ENCODE measurements around the gene DEF6.

Gene DEF6

DNA sequence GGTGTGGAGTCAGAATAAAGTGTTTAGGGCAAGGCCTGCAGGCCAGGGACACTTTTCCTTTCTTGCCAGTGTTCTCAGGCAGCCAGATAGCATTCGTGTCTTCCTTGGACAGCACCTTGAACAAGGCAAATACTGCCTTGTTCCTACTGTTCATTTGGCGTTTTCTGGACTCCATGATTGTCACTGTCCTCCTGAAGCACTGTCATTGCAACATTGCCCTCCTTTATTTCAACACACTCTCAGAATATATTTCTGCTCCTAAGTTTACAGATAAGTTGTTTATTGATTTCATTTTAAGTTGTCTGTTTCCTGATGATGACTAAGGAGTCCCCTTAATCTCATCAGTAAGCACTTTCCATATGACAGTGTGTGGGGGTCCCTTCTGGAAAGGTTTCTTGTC is 15.1 kb upstream of the DEF6 start:
- DNase-seq (ENCODE audit: low read depth): no peak
- TF ChIP-seq, protein P1, sequence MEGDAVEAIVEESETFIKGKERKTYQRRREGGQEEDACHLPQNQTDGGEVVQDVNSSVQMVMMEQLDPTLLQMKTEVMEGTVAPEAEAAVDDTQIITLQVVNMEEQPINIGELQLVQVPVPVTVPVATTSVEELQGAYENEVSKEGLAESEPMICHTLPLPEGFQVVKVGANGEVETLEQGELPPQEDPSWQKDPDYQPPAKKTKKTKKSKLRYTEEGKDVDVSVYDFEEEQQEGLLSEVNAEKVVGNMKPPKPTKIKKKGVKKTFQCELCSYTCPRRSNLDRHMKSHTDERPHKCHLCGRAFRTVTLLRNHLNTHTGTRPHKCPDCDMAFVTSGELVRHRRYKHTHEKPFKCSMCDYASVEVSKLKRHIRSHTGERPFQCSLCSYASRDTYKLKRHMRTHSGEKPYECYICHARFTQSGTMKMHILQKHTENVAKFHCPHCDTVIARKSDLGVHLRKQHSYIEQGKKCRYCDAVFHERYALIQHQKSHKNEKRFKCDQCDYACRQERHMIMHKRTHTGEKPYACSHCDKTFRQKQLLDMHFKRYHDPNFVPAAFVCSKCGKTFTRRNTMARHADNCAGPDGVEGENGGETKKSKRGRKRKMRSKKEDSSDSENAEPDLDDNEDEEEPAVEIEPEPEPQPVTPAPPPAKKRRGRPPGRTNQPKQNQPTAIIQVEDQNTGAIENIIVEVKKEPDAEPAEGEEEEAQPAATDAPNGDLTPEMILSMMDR (IDR thresholded peaks at IDR 0.05; ENCODE audit: low read length, missing control alignments): no peak
- H3K4me3 ChIP-seq (replicated peaks; ENCODE audit: low read depth, low read length): no peak overlapping the region

DNA sequence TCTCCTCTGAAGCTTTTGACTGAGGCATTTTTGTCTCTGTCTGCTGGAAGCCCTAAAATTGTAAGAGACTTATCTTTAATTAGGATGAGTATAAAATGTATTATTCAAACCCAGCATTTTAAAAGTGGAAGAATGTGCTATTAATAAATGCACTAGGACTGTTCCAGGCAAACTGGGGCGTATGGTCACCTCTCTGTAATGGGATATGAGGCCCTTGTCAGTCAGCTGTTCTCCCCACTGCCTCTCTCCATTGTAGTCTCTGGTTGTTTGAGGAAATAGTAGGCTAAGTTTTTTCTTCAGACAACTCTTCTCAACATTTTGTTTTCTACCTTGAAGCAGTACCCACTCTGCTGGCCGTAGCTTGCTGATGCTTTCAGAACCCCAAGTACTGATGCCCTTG is 14.3 kb upstream of the DEF6 start:
- TF ChIP-seq, protein P1 (IDR thresholded peaks at IDR 0.05; ENCODE audit: low read length, missing control alignments): no peak

DNA sequence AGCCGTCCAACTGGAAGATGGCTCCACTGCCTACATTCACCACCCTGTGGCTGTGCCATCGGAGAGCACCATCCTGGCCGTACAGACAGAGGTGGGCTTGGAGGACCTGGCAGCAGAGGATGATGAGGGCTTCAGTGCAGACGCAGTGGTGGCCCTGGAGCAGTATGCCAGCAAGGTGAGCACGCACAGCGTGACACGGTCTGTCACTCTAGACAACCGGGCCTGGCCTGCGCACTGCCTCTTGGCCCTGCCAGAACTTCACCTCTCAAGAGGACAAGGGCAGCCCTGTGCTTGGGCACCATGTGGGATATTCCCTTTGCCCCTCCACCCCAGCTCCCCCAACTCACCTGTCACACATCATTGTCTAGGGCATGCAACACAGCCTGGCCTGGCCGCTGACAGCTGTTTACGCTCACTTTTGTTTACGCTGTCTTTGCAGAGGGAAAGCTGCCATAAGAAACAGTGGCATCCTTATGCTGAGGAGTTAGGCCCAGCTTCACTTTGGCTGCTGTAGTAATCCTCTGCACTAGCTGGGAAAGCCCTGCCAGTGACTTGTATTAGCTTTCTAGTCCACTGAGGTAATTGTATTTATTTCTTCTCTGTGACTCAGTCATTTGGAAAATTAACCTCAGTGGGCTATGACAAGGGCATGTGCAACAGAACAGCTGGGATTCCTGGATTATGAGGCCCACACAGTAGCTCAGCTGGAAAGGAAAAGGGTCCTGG is 9.8 kb upstream of the DEF6 start:
- TF ChIP-seq, protein P1 (IDR thresholded peaks at IDR 0.05; ENCODE audit: low read length, missing control alignments): no peak
- DNase-seq (ENCODE audit: low read depth): no peak
- no peak overlapping the region for H3K4me3 ChIP-seq (replicated peaks; ENCODE audit: low read depth, low read length)

More for the DNA sequence above, 14.3 kb upstream of the DEF6 start:
- no peak overlapping the region for H3K4me3 ChIP-seq (replicated peaks; ENCODE audit: low read depth, low read length)
- no peak for DNase-seq (ENCODE audit: low read depth)

DNA sequence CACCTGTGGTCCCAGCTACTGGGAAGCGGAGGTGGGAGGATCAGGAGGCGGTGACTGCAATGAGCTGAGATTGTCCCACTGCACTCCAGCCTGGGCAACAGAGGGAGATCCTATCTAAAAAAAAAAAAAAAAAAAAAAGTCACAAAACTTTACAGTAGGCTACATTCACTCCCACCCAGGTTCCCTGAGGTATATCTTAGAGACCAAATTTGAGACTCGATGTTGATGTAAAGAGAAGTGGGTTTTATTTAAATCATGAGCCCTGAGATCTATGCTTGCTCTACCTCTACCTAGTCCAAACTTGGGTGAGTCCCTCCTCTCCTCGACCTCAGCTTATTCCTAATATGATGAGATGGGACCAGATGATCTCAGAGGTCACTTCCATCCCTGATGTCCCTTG is 8.8 kb upstream of the DEF6 start:
- TF ChIP-seq, protein P1 (IDR thresholded peaks at IDR 0.05; ENCODE audit: low read length, missing control alignments): no peak
- H3K4me3 ChIP-seq (replicated peaks; ENCODE audit: low read depth, low read length): no peak overlapping the region

DNA sequence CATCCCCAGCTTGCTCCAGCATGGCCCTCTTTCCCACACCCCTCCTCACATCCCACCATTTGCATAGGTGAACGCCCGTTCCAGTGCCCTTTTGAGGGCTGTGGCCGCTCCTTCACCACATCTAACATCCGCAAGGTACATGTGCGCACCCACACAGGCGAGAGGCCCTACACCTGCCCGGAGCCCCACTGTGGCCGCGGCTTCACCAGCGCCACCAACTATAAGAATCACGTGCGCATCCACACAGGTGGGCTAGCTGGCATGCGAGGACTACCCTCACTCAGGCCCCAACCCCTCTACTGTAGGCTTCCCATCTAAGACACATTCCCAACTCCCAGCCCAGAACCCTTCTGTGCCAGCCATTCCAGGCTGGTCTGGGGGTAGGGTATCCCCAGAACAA is 6.1 kb upstream of the DEF6 start:
- H3K4me3 ChIP-seq (replicated peaks; ENCODE audit: low read depth, low read length): no peak overlapping the region
- no peak for DNase-seq (ENCODE audit: low read depth)
- TF ChIP-seq, protein P1 (IDR thresholded peaks at IDR 0.05; ENCODE audit: low read length, missing control alignments): no peak

More for the DNA sequence above, 8.8 kb upstream of the DEF6 start:
- no peak for DNase-seq (ENCODE audit: low read depth)

DNA sequence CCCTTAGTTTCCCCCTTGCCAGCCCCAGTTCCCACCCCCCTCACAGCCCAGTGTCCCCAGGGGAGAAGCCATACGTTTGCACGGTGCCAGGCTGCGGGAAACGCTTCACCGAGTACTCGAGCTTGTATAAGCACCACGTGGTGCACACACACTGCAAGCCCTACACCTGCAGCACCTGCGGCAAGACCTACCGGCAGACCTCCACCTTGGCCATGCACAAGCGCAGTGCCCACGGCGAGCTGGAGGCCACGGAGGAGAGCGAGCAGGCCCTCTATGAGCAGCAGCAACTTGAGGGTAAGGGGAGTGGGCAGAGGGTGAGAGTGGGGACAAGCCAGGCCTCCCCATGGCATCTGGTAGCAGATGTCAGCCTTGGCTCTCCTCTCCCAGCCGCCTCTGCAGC is 5.1 kb upstream of the DEF6 start:
- TF ChIP-seq, protein P1 (IDR thresholded peaks at IDR 0.05; ENCODE audit: low read length, missing control alignments): no peak
- H3K4me3 ChIP-seq (replicated peaks; ENCODE audit: low read depth, low read length): no peak overlapping the region
- DNase-seq (ENCODE audit: low read depth): no peak

DNA sequence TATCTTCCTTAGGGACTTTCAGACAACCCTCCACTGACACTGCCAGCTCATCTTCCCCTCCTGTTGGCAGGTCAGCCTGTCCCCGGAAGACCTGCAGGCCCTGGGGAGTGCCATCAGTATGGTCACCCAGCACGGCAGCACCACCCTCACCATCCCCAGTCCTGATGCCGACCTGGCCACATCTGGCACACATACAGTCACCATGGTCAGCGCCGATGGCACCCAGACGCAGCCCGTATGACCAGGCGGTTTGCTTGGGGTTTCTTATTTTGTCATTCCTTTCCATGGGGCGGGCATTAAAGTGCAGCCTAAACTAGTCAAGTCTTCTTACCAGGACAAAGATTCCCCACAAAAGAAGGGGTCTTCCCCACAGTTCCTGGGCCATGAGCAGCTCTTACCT is 3.9 kb upstream of the DEF6 start:
- no peak for DNase-seq (ENCODE audit: low read depth)
- no peak overlapping the region for H3K4me3 ChIP-seq (replicated peaks; ENCODE audit: low read depth, low read length)
- TF ChIP-seq, protein P1 (IDR thresholded peaks at IDR 0.05; ENCODE audit: low read length, missing control alignments): no peak

All from fibroblast of pulmonary artery (primary cell).